HG02852 (cell line): ENCODE measurements around the gene CYFIP1.

Experiments
- ATAC-seq: cut with Tn5 transposase; IDR thresholded peaks from one replicate; pipeline ENCODE4 v1.9.1; 2021; ENCODE audit warnings: mild to moderate bottlenecking, moderate library complexity; ENCODE audit not compliant: unreplicated experiment

Gene CYFIP1

DNA sequence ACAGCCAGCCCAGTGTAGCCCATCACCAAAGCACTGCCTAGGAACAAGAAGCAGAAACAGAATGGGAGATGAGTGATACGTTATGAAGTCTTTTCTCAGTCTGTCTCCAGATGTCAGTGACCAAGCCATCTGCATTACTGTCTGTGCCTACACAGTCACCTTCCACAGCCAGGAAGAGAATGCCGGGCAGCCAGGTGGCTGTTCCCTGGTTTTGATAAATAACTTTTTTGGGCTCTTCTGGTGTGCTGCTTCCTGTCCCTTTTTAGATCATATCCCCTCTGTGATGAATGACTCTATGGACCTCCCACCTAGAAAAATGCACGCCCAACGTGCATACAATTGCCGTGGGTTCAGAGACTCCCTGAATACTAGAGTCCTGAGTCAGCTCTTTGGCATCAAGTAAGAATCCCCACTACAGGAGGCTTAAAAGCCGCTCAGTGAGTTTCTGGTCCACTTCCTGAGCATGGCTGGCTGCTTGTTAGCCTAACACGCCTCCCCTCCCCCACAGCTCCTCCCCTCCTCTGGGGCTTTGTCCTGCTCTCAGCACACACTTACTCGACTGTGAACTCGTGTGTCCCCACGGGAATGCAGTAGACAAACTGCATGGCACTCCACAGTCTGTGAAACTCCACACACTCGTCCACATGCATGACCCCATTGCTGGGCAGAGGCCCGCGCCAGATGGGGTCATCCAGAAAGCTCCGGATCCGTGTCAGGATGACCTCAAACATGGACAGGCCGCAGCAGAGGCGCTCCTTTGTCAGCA lies 107.0 kb downstream of the CYFIP1 start:
- ATAC-seq, result no peak

DNA sequence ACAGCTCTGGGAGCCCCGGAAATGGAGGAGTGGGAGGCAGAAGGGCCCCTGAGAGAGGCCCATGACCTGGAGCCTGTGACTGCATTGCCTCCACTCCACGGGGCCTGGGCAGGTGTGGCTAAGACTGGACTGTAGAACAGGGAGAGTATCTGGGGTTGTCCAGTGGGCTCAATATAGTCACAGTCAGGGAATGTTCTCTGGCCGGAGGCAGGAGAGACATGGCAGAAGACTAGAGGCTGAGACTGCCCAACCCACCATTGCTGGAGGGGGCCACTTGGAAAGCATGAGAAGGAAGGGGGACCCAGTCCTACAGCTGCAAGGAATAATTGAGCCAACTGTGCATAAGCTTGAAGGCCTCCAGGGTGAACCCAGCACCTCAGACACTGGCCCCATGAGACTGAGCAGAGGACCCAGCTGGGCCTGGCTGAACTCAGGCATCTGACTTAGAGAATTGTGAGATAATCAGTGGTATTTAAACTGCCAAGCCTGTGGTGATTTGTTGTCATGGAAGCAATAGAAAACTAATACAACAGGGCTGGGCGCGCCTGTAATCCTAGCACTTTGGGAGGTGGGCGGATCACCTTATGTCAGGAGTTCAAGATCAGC lies 108.6 kb downstream of the CYFIP1 start:
- ATAC-seq, result no peak

DNA sequence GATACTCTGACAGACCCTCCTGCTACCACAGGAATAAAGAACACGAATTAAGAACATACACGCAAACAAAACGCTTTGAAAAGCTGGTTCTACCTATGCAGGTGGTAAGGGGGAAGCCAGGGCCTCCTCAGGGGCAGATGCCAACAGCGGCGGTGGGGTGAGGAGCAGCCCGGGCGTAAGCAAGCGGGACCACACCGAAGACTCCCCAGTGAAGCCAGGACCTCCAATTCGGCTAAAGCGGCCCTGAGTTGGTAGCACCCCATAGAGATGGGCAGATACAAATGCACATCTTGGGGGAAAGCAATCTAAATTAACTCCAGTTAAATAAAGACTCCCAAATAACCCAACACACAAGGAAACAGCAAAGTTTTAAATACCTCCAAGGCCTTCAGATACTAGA lies 109.3 kb downstream of the CYFIP1 start:
- no peak for ATAC-seq

DNA sequence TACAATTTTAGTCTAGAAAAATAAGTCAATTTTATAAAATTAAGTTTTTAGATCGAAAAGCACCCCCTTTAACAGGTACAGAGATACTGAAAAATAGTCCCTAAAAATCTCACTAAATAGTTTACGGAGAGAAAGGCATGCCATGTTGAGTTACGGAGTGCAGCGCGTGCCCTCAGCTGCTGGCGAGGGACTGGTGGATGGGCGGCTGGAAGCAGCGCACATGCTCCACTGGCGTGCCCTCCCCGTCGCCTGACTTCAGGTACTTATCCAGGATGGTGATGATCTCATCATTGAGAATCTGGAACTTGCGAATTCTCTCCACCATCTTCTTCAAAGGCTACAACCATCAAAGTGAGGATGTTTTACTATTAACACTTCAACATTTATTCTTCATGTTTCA lies 110.3 kb downstream of the CYFIP1 start:
- ATAC-seq, result no peak

DNA sequence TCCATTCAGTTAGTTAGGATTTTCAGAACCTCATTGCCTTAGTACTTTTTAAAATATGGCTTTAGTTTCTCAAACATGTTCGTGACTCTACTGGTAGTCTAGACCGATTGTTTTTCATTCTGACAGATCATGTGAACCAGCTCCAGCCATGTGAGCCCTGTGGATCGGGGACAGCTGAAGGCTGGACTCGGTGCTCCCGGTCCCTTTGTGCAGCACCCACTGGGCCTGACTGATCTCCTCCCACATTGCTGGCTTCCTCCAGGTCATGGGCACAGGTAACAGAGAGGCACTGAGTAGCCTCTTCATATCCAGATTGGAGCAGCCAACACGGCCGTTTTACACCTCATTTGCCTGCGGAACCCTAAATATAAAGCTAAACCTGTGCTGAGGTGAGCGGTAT lies 111.2 kb downstream of the CYFIP1 start:
- ATAC-seq, result no peak

DNA sequence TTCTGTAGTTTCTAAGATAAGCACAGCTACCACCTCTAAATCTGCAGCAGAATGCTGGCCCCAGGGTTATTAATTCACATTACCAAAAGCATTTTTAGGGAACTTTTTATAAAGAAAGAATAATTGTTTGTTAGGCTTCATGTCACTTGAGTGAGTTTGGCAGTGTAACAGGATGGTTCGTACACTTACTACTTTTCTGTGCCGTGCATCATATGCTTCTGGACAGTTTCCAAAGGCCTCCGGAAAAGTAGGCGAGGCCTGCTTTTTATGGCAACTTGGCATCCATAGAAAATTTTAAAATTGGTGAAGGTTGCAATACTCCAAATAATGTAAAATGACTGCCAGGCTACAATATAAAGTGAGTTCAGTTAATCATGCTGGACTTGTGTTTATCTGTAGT lies 111.7 kb downstream of the CYFIP1 start:
- no peak for ATAC-seq

DNA sequence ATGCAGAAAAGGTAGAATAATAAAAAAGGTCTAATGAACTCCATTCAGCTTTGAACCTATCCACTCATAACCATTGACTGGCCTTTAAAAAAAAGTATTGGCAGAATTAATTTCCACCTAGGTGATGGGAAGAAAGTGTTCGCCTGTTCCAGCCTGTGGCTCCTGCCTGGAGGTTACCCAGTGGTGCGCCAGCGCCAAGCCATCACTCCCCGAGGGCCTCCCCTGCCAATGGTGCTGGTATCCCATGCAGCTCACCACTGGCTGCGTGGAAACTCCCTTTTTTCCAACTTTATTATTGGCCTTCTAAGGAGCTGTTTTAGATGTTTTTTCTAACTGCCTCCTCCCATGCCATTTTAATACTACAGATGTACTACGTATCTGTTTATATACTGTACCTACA lies 112.3 kb downstream of the CYFIP1 start:
- ATAC-seq, result no peak

DNA sequence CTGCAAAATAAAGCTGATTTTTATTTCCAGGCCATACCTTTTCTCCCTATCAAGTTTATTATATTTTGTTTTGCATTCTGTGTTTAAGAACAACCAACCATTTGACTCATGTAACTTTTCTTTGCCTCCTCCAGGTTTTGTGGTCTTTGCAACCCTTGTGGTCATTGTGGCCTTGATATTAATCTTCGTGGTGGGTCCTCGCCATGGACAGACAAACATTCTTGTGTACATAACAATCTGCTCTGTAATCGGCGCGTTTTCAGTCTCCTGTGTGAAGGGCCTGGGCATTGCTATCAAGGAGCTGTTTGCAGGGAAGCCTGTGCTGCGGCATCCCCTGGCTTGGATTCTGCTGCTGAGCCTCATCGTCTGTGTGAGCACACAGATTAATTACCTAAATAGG lies 114.1 kb downstream of the CYFIP1 start:
- ATAC-seq, result no peak

DNA sequence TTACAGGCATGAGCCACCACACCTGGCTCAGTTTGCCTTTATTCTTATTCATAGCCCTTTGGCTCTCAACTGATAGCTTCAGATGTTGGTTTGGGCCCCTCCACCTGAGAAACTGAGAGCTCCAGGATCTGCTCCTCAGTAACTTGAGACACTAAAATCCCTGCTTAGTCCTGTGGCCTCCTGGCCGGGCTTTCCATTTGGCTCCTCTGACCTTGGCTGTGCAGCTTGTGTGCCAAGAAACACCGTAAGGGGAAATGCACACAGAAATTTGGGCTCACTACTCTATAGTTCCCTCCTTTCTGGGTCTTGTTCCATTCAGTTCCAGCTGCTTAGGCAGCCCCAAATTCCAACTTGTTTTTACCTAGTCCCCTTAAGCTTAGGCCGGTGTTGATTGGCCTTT lies 116.8 kb downstream of the CYFIP1 start:
- ATAC-seq, result no peak

DNA sequence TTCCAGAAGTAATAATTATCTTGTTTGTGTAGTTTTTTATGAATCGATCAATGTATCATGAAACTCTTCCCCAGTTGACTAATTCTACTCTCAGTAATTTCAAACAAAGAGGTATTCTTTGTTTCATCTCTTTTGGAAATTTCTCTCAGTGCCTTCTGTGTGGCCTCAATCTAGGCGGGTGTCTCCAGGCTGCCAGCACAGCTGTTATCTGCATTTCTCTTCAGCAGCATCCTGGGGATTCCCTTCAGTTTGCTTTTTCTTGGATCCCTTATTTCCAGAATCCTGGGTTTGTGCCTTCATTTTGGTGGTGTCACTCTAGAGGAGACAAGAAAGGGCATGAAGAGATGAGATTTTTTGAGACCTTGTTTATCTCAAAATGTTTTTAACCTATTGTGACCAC lies 119.0 kb downstream of the CYFIP1 start:
- no peak for ATAC-seq

DNA sequence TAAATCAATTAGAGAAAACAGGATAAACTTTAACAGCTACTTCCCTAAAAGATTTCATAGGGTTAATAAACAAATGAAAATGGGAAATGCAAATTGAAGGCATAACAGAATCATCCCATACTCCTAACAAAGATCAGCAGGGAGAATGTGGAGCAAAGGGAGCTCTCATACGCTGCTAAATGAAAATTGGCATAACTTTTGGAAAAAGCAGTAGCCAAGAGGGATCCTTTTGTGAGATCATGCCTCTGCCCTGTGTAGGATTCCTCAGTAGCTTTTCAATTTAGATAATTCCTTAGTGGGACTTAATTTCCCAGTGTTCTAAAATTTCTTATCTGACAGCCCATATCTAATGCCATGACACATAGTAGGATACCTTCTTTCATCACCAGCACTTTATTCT lies 123.5 kb downstream of the CYFIP1 start:
- no peak for ATAC-seq

DNA sequence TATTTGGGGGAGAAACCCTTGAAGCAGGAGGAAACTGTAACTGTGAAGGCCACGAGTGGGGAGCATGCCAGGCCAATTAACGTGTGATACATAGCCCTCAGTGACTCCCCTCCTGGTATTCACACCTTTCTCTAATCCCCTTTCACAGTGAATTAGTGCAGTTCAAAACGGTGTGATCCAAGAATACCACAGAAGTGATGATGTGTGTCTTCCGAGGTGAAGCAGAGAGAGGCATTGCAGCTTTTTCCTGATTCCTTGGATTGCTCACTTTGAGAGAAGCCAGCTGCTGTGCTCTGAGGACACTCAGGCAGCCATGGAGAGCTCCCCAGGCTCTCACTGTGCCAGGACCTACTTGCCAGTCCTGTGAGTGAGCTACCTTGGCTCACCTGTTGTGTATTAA lies 124.4 kb downstream of the CYFIP1 start:
- ATAC-seq, result no peak

DNA sequence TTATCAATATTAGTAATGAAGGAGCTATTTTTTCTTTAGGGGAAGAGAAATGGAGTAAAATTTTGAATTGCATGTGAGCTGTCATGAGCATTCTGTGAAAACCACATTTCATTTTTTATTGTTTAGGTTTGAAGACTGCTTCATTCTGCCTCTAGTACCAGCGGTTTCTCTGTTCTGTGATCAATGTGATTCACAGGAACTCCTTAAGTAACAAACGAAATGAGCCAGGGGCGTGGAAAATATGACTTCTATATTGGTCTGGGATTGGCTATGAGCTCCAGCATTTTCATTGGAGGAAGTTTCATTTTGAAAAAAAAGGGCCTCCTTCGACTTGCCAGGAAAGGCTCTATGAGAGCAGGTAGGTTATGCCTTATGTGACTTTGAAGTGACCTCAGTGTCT lies 128.7 kb downstream of the CYFIP1 start:
- ATAC-seq, result no peak

DNA sequence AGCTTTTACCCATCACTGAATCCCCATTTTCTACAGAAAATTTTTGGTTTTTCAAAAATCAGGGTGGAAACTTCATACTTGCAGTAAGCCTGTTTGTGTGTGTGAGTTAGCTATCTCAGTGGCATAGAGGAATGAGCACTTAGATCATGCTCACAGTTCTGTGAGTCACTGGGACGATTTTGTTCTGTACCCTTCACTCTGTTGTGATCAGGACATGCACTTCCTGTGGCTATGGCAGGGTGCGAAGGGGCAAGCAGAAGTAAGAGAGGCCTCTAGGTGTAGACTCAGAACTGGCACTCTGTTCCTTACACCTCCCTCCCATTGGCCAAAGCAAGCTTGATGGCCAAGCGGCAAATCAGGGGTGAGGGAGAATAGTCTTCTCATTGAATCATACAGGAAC lies 130.1 kb downstream of the CYFIP1 start:
- ATAC-seq, result no peak

DNA sequence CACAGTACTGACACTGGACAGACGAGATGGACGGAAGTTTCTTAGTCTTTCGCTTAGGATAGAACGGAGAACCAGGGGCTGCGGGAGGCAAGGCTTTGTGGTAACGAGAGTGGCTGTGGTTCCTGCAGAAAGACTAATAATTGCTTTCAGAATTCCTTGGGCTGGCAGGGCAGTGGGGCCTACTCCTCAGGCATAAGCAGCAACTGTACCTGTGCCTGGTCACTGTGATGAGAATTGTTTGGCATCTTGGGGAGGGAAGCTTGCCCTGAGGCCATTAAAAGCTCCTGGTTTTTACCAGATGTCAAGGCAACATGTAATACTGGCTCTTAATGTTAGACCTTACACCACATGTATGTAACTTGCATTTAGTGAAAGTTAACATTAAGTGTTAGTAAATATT lies 134.1 kb downstream of the CYFIP1 start:
- no peak for ATAC-seq

DNA sequence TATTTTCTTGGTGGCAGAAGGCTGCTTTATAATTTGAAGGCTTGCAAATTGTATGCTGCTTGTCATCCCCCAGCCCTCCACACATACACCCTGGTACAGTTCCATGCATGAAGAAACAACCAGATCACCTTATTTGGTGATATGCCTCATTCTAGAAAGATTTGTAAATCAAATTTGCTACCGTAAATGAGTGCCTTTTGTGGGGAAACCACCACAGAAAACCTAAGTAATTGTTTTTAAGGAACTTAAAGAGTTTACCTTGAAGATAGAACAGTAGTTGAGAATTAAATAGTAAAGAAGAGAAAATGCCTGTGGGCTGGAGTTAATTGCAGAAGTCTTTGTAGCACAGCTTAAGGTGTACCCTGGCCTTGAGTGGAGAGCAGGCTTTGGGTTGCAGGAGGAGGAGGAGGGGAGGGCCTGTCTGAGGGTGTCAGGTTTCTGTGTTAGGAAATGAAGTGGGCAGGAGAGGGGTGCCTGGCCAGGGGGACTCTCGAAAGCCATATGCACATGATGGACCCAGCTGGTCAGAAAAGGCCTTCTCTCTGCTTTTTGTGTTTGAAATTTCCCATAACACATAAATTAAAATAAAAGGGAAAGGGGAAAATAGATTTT lies 134.8 kb downstream of the CYFIP1 start:
- ATAC-seq, result no peak

DNA sequence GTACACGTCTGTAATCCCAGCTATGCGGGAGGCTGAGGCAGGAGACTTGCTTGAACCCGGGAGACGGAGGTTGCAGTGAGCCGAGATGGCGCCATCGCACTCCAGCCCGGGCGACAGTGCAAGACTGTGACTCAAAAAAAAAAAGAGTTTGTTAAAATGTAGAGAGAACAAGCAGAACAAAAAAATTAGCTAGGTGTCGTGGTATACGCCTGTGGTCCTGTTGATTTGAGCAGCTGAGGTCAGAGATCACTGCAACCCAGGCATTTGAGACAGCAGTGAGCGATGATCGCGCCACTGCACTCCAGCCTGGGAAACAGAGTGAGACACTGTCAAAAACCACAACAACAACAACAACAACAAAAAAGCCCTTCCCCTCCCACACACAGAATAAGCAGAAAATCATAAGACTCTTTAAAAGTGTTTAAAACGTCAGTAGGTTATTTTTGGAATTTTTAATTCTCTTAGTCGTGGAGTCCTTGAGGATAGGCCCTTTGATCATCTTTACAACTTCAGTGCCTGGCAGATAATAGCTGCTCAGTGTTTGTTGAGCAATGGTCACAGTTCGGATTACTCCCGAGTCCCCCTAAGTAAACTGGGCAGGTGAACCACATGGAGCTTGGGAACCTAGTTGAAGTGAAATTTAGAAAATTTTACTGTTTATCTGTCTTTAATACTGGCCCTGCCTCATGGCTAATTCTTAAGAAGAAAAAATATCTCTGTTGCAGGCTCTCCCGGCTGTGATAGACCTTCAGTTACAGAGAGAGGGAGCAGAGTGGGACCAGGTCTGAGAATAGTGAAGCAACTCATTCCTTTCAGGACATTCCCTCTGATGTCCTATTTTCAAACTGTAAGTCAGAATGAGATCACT lies 135.5 kb downstream of the CYFIP1 start:
- ATAC-seq, result no peak

DNA sequence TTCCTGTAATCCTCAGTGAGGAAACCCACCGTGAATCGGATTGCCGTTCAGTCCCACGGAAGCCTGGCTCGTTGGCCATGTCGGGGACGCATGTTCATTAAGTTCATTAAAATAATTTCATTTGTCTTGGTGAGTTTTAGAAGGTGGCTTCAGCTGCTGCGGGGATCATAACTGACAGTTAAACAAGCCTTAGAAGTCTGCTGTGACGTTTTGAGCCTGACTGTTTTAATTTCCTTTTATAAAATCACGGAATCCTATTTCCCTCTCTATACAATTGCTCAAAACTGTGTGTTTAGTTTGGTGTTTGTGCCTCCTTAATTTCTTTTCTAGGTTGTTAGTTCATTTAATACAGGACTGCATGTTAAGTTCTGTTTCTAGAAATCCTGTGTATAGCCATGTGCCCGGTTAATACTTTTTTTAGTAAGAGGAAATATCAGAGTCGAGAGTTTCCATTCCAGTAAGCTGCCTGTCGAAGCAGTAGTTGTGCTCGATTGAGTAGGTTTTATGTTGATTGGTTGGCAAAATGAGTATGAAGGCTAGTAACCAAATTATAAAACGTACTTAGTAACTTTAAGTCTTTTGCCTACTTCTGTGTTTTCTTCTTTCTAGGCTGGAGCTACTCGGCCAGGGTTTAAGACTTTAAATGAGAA lies 141.0 kb downstream of the CYFIP1 start:
- no peak for ATAC-seq

DNA sequence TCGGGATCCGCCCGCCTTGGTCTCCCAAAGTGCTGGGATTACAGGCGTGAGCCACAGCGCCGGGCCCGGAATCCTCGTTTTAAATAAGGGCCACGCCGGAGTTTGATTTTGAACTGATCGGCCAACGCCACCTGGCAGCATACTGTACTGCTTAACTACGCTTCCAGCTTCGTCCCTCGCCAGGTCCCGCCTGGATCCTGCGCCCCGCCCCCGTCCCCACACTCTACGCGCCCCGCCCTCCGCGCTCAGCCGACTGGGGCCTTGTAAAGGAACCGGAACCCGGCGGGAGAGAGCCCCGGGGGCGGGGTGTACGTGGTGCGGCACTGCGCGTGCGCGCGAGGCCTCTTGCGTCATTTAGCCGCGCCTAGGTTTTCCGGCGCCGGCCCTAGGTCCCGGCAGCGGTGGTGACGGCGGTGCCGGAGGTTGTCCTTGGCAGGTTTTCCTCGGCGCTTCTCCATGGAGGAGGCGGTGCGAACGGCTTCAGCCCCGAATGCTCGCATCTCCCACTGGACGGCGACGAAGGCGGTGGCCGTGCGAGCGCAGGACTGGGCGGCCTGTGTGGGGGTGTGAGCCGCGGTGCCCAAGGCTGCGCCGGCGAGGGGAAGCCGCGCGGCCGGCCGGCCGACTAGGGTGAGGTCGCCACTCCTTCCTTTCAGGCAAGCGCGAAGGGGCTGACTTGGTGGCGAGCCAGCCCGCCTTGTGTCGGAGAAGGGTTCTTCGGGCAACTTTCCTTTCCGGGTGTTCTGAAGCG lies 141.7 kb downstream of the CYFIP1 start, which contains the start of gene NIPA2:
NIPA2 (plus strand) TSS at position 375 of the 751 bp plus-strand sequence. CDS start 13,066 bp downstream, outside the sequence.
- peak; percentile 77 for ATAC-seq

DNA sequence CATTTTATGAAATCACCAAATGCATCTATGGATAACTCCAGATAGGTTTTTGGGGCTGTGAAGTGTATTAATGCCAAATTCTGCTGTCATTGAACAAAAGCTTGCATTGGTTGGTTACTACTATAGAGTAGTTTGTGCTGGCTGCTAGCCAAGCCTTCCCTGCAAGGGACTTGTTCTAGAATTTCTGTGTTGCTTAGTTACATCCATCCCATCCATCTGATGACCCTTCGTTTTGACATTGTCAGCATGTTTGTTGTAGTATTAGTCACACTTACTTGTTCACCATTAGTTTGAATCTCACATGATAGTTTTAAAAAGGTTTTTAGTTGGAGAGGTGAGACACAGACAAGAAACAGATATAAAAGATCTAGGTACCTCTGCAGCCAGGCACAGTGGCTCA lies 148.7 kb downstream of the CYFIP1 start:
- no peak for ATAC-seq
